ENCODE data around the gene CCDC43. TPM values are rescaled to one million over a fixed set of nuclear protein-coding genes. Genes with fewer than 3 reads are reported as not detected.
"Not testable (repeated sequence)": the region's sequence is repeated elsewhere in the genome, so short reads cannot be mapped to it uniquely, and the experiment has no call there.

The CCDC43 gene
- total and polyA plus RNA-seq, 2 donors (not counting 3 experiments of a cell fraction or from before 2014, with no cell fraction given): 5.9 to 31.7 TPM

DNA sequence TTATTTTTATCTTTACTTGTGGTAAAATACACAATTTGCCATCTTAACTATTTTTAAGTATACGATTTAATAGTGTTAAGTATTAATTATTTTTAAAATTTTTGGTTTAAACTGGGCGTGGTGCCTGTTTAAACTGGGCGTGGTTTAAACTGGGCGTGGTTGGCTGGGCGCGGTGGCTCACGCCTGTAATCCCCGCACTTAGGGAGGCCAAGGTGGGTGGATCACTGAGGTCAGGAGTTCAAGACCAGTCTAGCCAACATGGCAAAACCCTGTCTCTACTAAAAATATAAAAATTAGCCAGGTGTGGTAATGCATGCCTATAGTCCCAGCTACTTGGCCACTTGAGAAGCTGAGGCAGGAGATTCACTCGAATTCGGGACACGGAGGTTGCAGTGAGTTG is 4.0 kb upstream of the CCDC43 start:
- Histone ChIP-seq H3K27me3 (ENCODE audit: control insufficient read depth in 2 of 2, insufficient read depth in 2 of 2, low read length in 2 of 2) (no peaks in the 10 kb centered on the region), H3K4me3 (replicated peaks in 1 of 3; ENCODE audit: insufficient read depth in 1 of 3, low read depth in 1 of 3, low read length in 3 of 3) (no peak overlapping the region), H3K9me3 (replicated peaks; ENCODE audit: control insufficient read depth, insufficient read depth, low read length) (no peaks in the 10 kb centered on the region), H3K36me3 (ENCODE audit: control insufficient read depth in 2 of 2, extremely low read depth in 1 of 2, insufficient read depth in 2 of 2, low read length in 2 of 2) (no peaks in the 10 kb centered on the region), H3K27ac (ENCODE audit: insufficient read depth, low read depth, low read length) (no peak overlapping the region), H2AFZ (ENCODE audit: low read depth, low read length) (no peak overlapping the region), H3K4me1 (ENCODE audit: control insufficient read depth, extremely low read depth, insufficient read depth, low read length) (peaks cover 9% of the 10 kb centered on the region), H3K9me1 (replicated peaks; ENCODE audit: control insufficient read depth, extremely low read depth, insufficient read depth, low read length) (no peaks in the 10 kb centered on the region), H3K9ac (replicated peaks; ENCODE audit: extremely low read depth, insufficient read depth, low read length) (no peak overlapping the region), H3K4me2 (ENCODE audit: insufficient read depth, low read length) (no peak overlapping the region), H3K79me2 (ENCODE audit: control insufficient read depth, insufficient read depth, low read length) (peaks cover 9% of the 10 kb centered on the region), H4K20me1 (replicated peaks; ENCODE audit: control insufficient read depth, extremely low read depth, insufficient read depth, low read length) (no peaks in the 10 kb centered on the region)
- dilution Hi-C loops (cut with MboI; ENCODE audit: extremely low pct_ligation_motif_present, low sequenced_read_pairs) (no loop called here), intact Hi-C loops (cut with micrococcal nuclease) (no loop called here)
- DNase-seq (ENCODE audit: low read depth, low spot score) (no peak), FAIRE-seq (no peak)
- CTCF ChIA-PET: interaction anchor here (0.9 to 1.5 kb wide), 2 partner anchors 12 to 160 kb away, joined by 3 to 5 read pairs; no protein-coding TSS in a partner anchor
- BruUV-seq (replicated peaks): no TSS peak
- TF ChIP-seq, protein P1, sequence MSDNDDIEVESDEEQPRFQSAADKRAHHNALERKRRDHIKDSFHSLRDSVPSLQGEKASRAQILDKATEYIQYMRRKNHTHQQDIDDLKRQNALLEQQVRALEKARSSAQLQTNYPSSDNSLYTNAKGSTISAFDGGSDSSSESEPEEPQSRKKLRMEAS (IDR thresholded peaks at IDR 0.05; ENCODE audit: insufficient read depth, insufficient read length): no peak
- no peak for TF ChIP-seq JUN (IDR thresholded peaks at IDR 0.05; ENCODE audit: borderline replicate concordance, insufficient read depth, insufficient read length, low read depth)
- no peak for TF ChIP-seq GATA2 (IDR thresholded peaks at IDR 0.05; ENCODE audit: insufficient read depth, insufficient read length, low read depth, low read length)
- TF ChIP-seq CTCF (IDR thresholded peaks at IDR 0.05; ENCODE audit: extremely low read depth in 1 of 2, insufficient read depth in 1 of 2, low read depth in 1 of 2, low read length in 2 of 2): no peak
- TF ChIP-seq POLR2AphosphoS5 (IDR thresholded peaks at IDR 0.05; ENCODE audit: insufficient read depth, low read depth, low read length): no peak
- TF ChIP-seq FOS (IDR thresholded peaks at IDR 0.05; ENCODE audit: borderline replicate concordance, insufficient read depth, low read length): no peak
- POLR2A ChIA-PET: no interaction called here

GRCh38 chr17:44690746-44691306 is 1.2 kb upstream of the CCDC43 start:
- Histone ChIP-seq H3K4me1 (ENCODE audit: control insufficient read depth, extremely low read depth, insufficient read depth, low read length) (peaks cover 14% of the 10 kb centered on the region), H3K79me2 (ENCODE audit: control insufficient read depth, insufficient read depth, low read length) (peaks cover 19% of the 10 kb centered on the region), H2AFZ (ENCODE audit: low read depth, low read length) (peak overlapping the region; percentile 23)
- DNase-seq (ENCODE audit: low read depth, low spot score); intact Hi-C loops (cut with micrococcal nuclease); H3K4me2 ChIP-seq (ENCODE audit: insufficient read depth, low read length); H3K27me3 ChIP-seq (ENCODE audit: control insufficient read depth in 2 of 2, insufficient read depth in 2 of 2, low read length in 2 of 2); FAIRE-seq; H3K27ac ChIP-seq (ENCODE audit: insufficient read depth, low read depth, low read length); H3K9me3 ChIP-seq (replicated peaks; ENCODE audit: control insufficient read depth, insufficient read depth, low read length); H4K20me1 ChIP-seq (replicated peaks; ENCODE audit: control insufficient read depth, extremely low read depth, insufficient read depth, low read length); POLR2A ChIA-PET; H3K36me3 ChIP-seq (ENCODE audit: control insufficient read depth in 2 of 2, extremely low read depth in 1 of 2, insufficient read depth in 2 of 2, low read length in 2 of 2); H3K4me3 ChIP-seq (replicated peaks in 1 of 3; ENCODE audit: insufficient read depth in 1 of 3, low read depth in 1 of 3, low read length in 3 of 3); BruUV-seq (replicated peaks); H3K9me1 ChIP-seq (replicated peaks; ENCODE audit: control insufficient read depth, extremely low read depth, insufficient read depth, low read length); H3K9ac ChIP-seq (replicated peaks; ENCODE audit: extremely low read depth, insufficient read depth, low read length); dilution Hi-C loops (cut with MboI; ENCODE audit: extremely low pct_ligation_motif_present, low sequenced_read_pairs): not testable (repeated sequence)
- CTCF ChIA-PET: interaction anchor here (0.7 kb wide), 1 partner anchor 21 kb away, joined by 4 read pairs; no protein-coding TSS in a partner anchor

Data from endothelial cell of umbilical vein (primary cell).